GM23338 (cell line): ENCODE results near the gene PEPD. TPM values are rescaled to one million over a fixed set of nuclear protein-coding genes. Genes with fewer than 3 reads are reported as not detected.

Source experiments
- ATAC-seq: fragments of 200-7000 bp; cut with Tn5 transposase; 3 replicates; pipeline ENCODE4 v1.9.1; 2020
- DNase-seq: peaks from one replicate; pipeline ENCODE4 v3.0.0-alpha.2; 2015; ENCODE audit warnings: low spot score
- H2AFZ ChIP-seq: fragments of 200-600 bp; sonication (generic); 2 replicates; pipeline ENCODE4 v1.8.0; 2016; ENCODE audit warnings: antibody characterized with exemption, mild to moderate bottlenecking, moderate library complexity
- H3F3A ChIP-seq: fragments of 200-600 bp; sonication (generic); replicated peaks from 2 replicates; pipeline ENCODE4 v1.8.0; 2017; ENCODE audit warnings: antibody characterized with exemption, mixed run types, low read depth
- H3K27ac ChIP-seq: fragments of 200-600 bp; sonication (generic); 2 replicates; pipeline ENCODE4 v1.6.1; 2016; ENCODE audit warnings: low read depth
- H3K27me3 ChIP-seq: fragments of 200-600 bp; sonication (generic); 2 replicates; pipeline ENCODE4 v1.8.0; 2016; ENCODE audit warnings: mild to moderate bottlenecking, mixed run types, moderate library complexity; ENCODE audit not compliant: insufficient read depth
- H3K36me3 ChIP-seq: fragments of 200-600 bp; sonication (generic); 2 replicates; pipeline ENCODE4 v1.8.0; 2016; ENCODE audit warnings: mild to moderate bottlenecking; ENCODE audit not compliant: insufficient read depth
- H3K4me1 ChIP-seq: fragments of 200-600 bp; sonication (generic); 2 replicates; pipeline ENCODE4 v1.8.0; 2016; ENCODE audit warnings: mild to moderate bottlenecking, moderate library complexity; ENCODE audit not compliant: insufficient read depth
- H3K4me2 ChIP-seq: fragments of 200-600 bp; sonication (generic); 2 replicates; pipeline ENCODE4 v1.7.1; 2017; ENCODE audit warnings: mixed run types
- H3K4me3 ChIP-seq: fragments of 200-600 bp; sonication (generic); 2 replicates; pipeline ENCODE4 v1.6.1; 2016; ENCODE audit warnings: mixed run types
- H3K79me2 ChIP-seq: fragments of 200-600 bp; sonication (generic); replicated peaks from 2 replicates; pipeline ENCODE4 v1.8.0; 2017; ENCODE audit warnings: mild to moderate bottlenecking; ENCODE audit not compliant: insufficient read depth
- H3K9me2 ChIP-seq: fragments of 200-600 bp; sonication (generic); 2 replicates; pipeline ENCODE4 v1.8.0; 2017; ENCODE audit not compliant: insufficient read depth
- H4K20me1 ChIP-seq: fragments of 200-600 bp; sonication (generic); replicated peaks from 2 replicates; pipeline ENCODE4 v1.8.0; 2017; ENCODE audit warnings: mild to moderate bottlenecking; ENCODE audit not compliant: insufficient read depth
- H3K27ac Mint-ChIP-seq: 2 replicates; pipeline ENCODE4 v1.8.0; 2020; ENCODE audit warnings: inconsistent platforms, mild to moderate bottlenecking, moderate library complexity, mixed read lengths
- H3K27me3 Mint-ChIP-seq: 3 replicates; pipeline ENCODE4 v1.8.0; 2022; ENCODE audit warnings: low read depth, mild to moderate bottlenecking, moderate library complexity, mixed read lengths, inconsistent platforms; ENCODE audit not compliant: insufficient read depth, poor library complexity
- H3K36me3 Mint-ChIP-seq: 3 replicates; pipeline ENCODE4 v1.8.0; 2021; ENCODE audit warnings: low read depth, mild to moderate bottlenecking, inconsistent platforms, moderate library complexity, mixed read lengths
- H3K4me1 Mint-ChIP-seq: 3 replicates; pipeline ENCODE4 v1.8.0; 2020; ENCODE audit warnings: mild to moderate bottlenecking, inconsistent platforms, mixed read lengths
- H3K4me3 Mint-ChIP-seq: 3 replicates; pipeline ENCODE4 v1.8.0; 2021; ENCODE audit warnings: moderate library complexity, mild to moderate bottlenecking, inconsistent platforms, mixed read lengths
- H3K9me3 Mint-ChIP-seq: 3 replicates; pipeline ENCODE4 v1.8.0; 2020; ENCODE audit warnings: moderate library complexity, mild to moderate bottlenecking, inconsistent platforms, mixed read lengths
- CREB1 ChIP-seq: fragments of 250-450 bp; sonication (Bioruptor Pico); IDR thresholded peaks from 2 replicates; pipeline ENCODE4 v1.5.0; 2020; ENCODE audit warnings: low read depth, mild to moderate bottlenecking, moderate library complexity
- CTCF ChIP-seq, 2 experiments: fragments of 200-600 bp in 1 of 2; sonication (generic) in 1 of 2; conservative IDR thresholded peaks; 2 replicates each; pipeline versions ENCODE4 v1.5.1 to v1.6.1; 2016 to 2017; ENCODE audit warnings: antibody characterized with exemption in 2 of 2, low read depth in 2 of 2, mild to moderate bottlenecking in 2 of 2, moderate library complexity in 1 of 2
- ETS1 ChIP-seq: IDR thresholded peaks from 2 replicates; pipeline ENCODE4 v1.6.1; 2016; ENCODE audit warnings: antibody characterized with exemption
- EZH2 ChIP-seq: fragments of 200-600 bp; sonication (generic); IDR thresholded peaks from one replicate; pipeline ENCODE4 v1.8.0; 2017; ENCODE audit warnings: antibody characterized with exemption, mild to moderate bottlenecking, low read depth; ENCODE audit not compliant: unreplicated experiment
- EZH2phosphoT487 ChIP-seq: fragments of 200-600 bp; sonication (generic); IDR thresholded peaks from one replicate; pipeline ENCODE4 v1.8.1; 2018; ENCODE audit warnings: antibody characterized with exemption; ENCODE audit not compliant: unreplicated experiment
- JUNB ChIP-seq: IDR thresholded peaks from one replicate; pipeline ENCODE4 v1.6.1; 2016; ENCODE audit warnings: antibody characterized with exemption; ENCODE audit not compliant: unreplicated experiment
- NANOG ChIP-seq: IDR thresholded peaks from 2 replicates; pipeline ENCODE4 v1.6.1; 2016; ENCODE audit warnings: antibody characterized with exemption, borderline replicate concordance
- POLR2AphosphoS5 ChIP-seq: IDR thresholded peaks from 2 replicates; pipeline ENCODE4 v1.6.1; 2016; ENCODE audit warnings: antibody characterized with exemption, low read depth
- REST ChIP-seq: IDR thresholded peaks from one replicate; pipeline ENCODE4 v1.6.1; 2018; ENCODE audit warnings: antibody characterized with exemption; ENCODE audit not compliant: unreplicated experiment
- STAT1 ChIP-seq: IDR thresholded peaks from one replicate; pipeline ENCODE4 v1.6.1; 2016; ENCODE audit warnings: antibody characterized with exemption; ENCODE audit not compliant: unreplicated experiment
- ZNF114 ChIP-seq: fragments of 250-450 bp; sonication (Bioruptor Pico); IDR thresholded peaks from 2 replicates; pipeline ENCODE4 v1.5.0; 2020; ENCODE audit warnings: mild to moderate bottlenecking, moderate library complexity
- ZNF331 ChIP-seq: fragments of 250-450 bp; sonication (Bioruptor Pico); IDR thresholded peaks from 2 replicates; pipeline ENCODE4 v1.5.0; 2020; ENCODE audit warnings: low read depth, mild to moderate bottlenecking, moderate library complexity
- ZNF462 ChIP-seq: fragments of 250-450 bp; sonication (Bioruptor Pico); IDR thresholded peaks from 2 replicates; pipeline ENCODE4 v1.5.0; 2020; ENCODE audit warnings: mild to moderate bottlenecking, moderate library complexity
- polyA plus RNA-seq: library from polyadenylated mRNA; unstranded; fragments of >200 nt; fragmentation: Nextera tagmentation; extraction: Ambion mirVana; gene quantifications from 2 replicates; pipeline ENCODE4 v1.2.1, GENCODE V29; 2016
- total RNA-seq: library from RNA; depleted of rRNA; stranded (reverse); fragments of >200 nt; shearing (Covaris generic); gene quantifications from 2 replicates; pipeline ENCODE4 v1.2.3, GENCODE V29; 2014

The PEPD gene
- total and polyA plus RNA-seq, 2 experiments from 2014 or later = 81.7 to 89.2 TPM

GRCh38 chr19:33428627-33429125, 92.9 kb downstream of the PEPD start:
- no peak overlapping the region for H3K27ac Mint-ChIP-seq
- H2AFZ ChIP-seq = no peak overlapping the region
- ATAC-seq = no peak
- H3K4me3 Mint-ChIP-seq = no peak overlapping the region
- H3K79me2 ChIP-seq = no peaks in the 10 kb centered on the region
- 0 out of 3 replicates have a peak, but pooled peaks cover 4% of the 10 kb centered on the region for H3K36me3 Mint-ChIP-seq
- peaks cover 8% of the 10 kb centered on the region for H3K27me3 Mint-ChIP-seq
- no peaks in the 10 kb centered on the region for H3K9me3 Mint-ChIP-seq
- no peak overlapping the region for H3K4me2 ChIP-seq
- no peaks in the 10 kb centered on the region for H3F3A ChIP-seq
- H3K4me3 ChIP-seq = no peak overlapping the region
- TF ChIP-seq JUNB (no peak), ZNF331 (CRISPR knock-in tag) (no peak), ZNF462 (CRISPR knock-in tag) (no peak), CTCF (conservative IDR thresholded peaks at IDR 0.05; ENCODE audit: low read depth in 2 of 2) (no peak), REST (no peak), CREB1 (CRISPR knock-in tag) (no peak), POLR2AphosphoS5 (no peak), ZNF114 (CRISPR knock-in tag) (no peak), EZH2 (no peak), STAT1 (no peak), NANOG (no peak), EZH2phosphoT487 (no peak), ETS1 (no peak)
- no peaks in the 10 kb centered on the region for H3K9me2 ChIP-seq
- peaks cover 4% of the 10 kb centered on the region; the same call in 1 of the 3 replicates for H3K4me1 Mint-ChIP-seq
- H3K4me1 ChIP-seq = no peaks in the 10 kb centered on the region
- H3K36me3 ChIP-seq = no peaks in the 10 kb centered on the region
- no peak overlapping the region for H3K27ac ChIP-seq
- no peak for DNase-seq
- H4K20me1 ChIP-seq = no peaks in the 10 kb centered on the region; the same call in 1 of the 2 replicates
- no peaks in the 10 kb centered on the region for H3K27me3 ChIP-seq
